K562 (cell line): Measurements from ENCODE around the gene OPA3. TPM values are rescaled to one million over a fixed set of nuclear protein-coding genes. Genes with fewer than 3 reads are reported as not detected.
A peak's percentile ranks its signal among the peaks of the same experiment; 100 is the strongest.

Experiments
- BCL6 ChIP-seq: fragments of 250-450 bp; sonication (Bioruptor Pico); IDR thresholded peaks from 2 replicates; pipeline ENCODE4 v1.4.0; 2020
- BRD4 ChIP-seq: fragments of 200-600 bp; sonication (generic); IDR thresholded peaks from 2 replicates; pipeline ENCODE4 v1.6.1; 2017; ENCODE audit warnings: inconsistent platforms
- CBFA2T3 ChIP-seq: fragments of 450-650 bp; IDR thresholded peaks from 2 replicates; pipeline ENCODE4 v1.6.1; 2017
- CBX8 ChIP-seq: fragments of 200-600 bp; sonication (generic); IDR thresholded peaks from 2 replicates; pipeline ENCODE4 v1.6.1; 2012; ENCODE audit warnings: borderline replicate concordance, mixed run types, low read depth, mild to moderate bottlenecking, moderate library complexity, mixed read lengths, low read length, control low read depth, inconsistent platforms; ENCODE audit not compliant: poor library complexity, severe bottlenecking; ENCODE audit errors: extremely low read depth
- CTCF ChIP-seq, 3 experiments: IDR thresholded peaks in 2 of 3; conservative IDR thresholded peaks in 1 of 3; 2 replicates each; pipeline ENCODE4 v1.5.1; 2011 to 2012; ENCODE audit warnings: low read length in 3 of 3, mild to moderate bottlenecking in 3 of 3, control low read depth in 2 of 3, improper control_type of control experiment in 1 of 3, inconsistent platforms in 1 of 3, low read depth in 1 of 3, mixed read lengths in 1 of 3, moderate library complexity in 1 of 3; ENCODE audit not compliant: insufficient read depth in 2 of 3
- GTF3C2 ChIP-seq: IDR thresholded peaks from 3 replicates; pipeline ENCODE4 v1.6.1; 2011; ENCODE audit warnings: borderline replicate concordance, mild to moderate bottlenecking, moderate library complexity; ENCODE audit not compliant: insufficient read length; ENCODE audit errors: extremely low read depth
- KAT2B ChIP-seq: IDR thresholded peaks from one replicate; pipeline ENCODE4 v1.6.1; 2012; ENCODE audit warnings: low read depth, mild to moderate bottlenecking, control low read depth, inconsistent platforms, low read length, moderate library complexity
- NCOA4 ChIP-seq: fragments of 450-650 bp; IDR thresholded peaks from 2 replicates; pipeline ENCODE4 v1.6.1; 2018; ENCODE audit warnings: mild to moderate bottlenecking; ENCODE audit not compliant: partially characterized antibody
- RB1 ChIP-seq: fragments of 450-650 bp; IDR thresholded peaks from 2 replicates; pipeline ENCODE4 v1.6.1; 2017; ENCODE audit warnings: low read depth, mild to moderate bottlenecking
- RBM14 ChIP-seq: fragments of 200-400 bp; formaldehyde crosslinking; IDR thresholded peaks from 2 replicates; pipeline ENCODE4 v1.6.1; 2018; ENCODE audit warnings: low read depth, mild to moderate bottlenecking, low read length, moderate library complexity, borderline replicate concordance; ENCODE audit not compliant: insufficient read depth
- RCOR1 ChIP-seq, 2 experiments: IDR thresholded peaks; 2 replicates each; pipeline ENCODE4 v1.6.1; 2012; ENCODE audit warnings: low read depth in 2 of 2, low read length in 2 of 2, borderline replicate concordance in 1 of 2, improper control_type of control experiment in 1 of 2
- SMC3 ChIP-seq: conservative IDR thresholded peaks from 2 replicates; pipeline ENCODE4 v1.6.1; 2011; ENCODE audit warnings: low read depth, low read length, improper control_type of control experiment; ENCODE audit not compliant: insufficient read depth
- SREBF2 ChIP-seq: sonication (generic); formaldehyde crosslinking; IDR thresholded peaks from 2 replicates; pipeline ENCODE4 v1.4.0; 2020; ENCODE audit warnings: mild to moderate bottlenecking, missing genetic modification reagents
- ZEB2 ChIP-seq: fragments of 450-650 bp; IDR thresholded peaks from 2 replicates; pipeline ENCODE4 v1.6.1; 2016
- ZHX1 ChIP-seq: fragments of 150-350 bp; conservative IDR thresholded peaks from 2 replicates; pipeline ENCODE4 v1.6.1; 2014; ENCODE audit warnings: low read length
- ZNF253 ChIP-seq: fragments of 250-450 bp; sonication (Bioruptor Pico); conservative IDR thresholded peaks from 2 replicates; pipeline ENCODE4 v1.6.1; 2021; ENCODE audit warnings: mild to moderate bottlenecking
- ZNF274 ChIP-seq: IDR thresholded peaks from 2 replicates; pipeline ENCODE4 v1.6.1; 2011; ENCODE audit warnings: low read depth, mild to moderate bottlenecking, low read length, moderate library complexity, borderline replicate concordance
- ZNF347 ChIP-seq: fragments of 450-650 bp; formaldehyde crosslinking; IDR thresholded peaks from 2 replicates; pipeline ENCODE4 v1.4.0; 2020; ENCODE audit warnings: low read depth, mild to moderate bottlenecking, moderate library complexity
- ZNF668 ChIP-seq: fragments of 250-450 bp; sonication (Bioruptor Pico); IDR thresholded peaks from 2 replicates; pipeline ENCODE4 v1.8.0; 2022; ENCODE audit warnings: mild to moderate bottlenecking, inconsistent platforms
- polyA plus RNA-seq, 8 experiments: library from polyadenylated mRNA; depleted of rRNA in 4 of 8; stranded (reverse) in 5 of 8; unstranded in 3 of 8; fragments of >200 nt; fragmentation: Nextera tagmentation in 2 of 8; fragmentation: Illumina TruSeq in 1 of 8; extraction: Ambion mirVana in 2 of 8; extraction: Trizol in 1 of 8; gene quantifications; 2 replicates each; pipeline versions ENCODE4 v1.2.1 to v1.2.3, GENCODE V29; 2011 to 2014; ENCODE audit warnings: inconsistent platforms in 1 of 8, missing spikeins in 1 of 8
- total RNA-seq, 7 experiments: library from RNA; depleted of rRNA in 6 of 7; stranded (reverse); fragments of >200 nt in 6 of 7; fragmentation: Illumina TruSeq in 2 of 7; extraction: Trizol in 2 of 7; gene quantifications; 2 replicates each; pipeline versions ENCODE4 v1.2.1 to v1.2.3, GENCODE V29; 2011 to 2021; ENCODE audit warnings: low replicate concordance in 1 of 7

OPA3 gene
- total and polyA plus RNA-seq, 9 of the 15 experiments (the other 6 are each of a cell fraction or from before 2014, with no cell fraction given) = 1.4 to 18.8 (median 9.0) TPM

- TF ChIP-seq RBM14 (no peak), NCOA4 (no peak), GTF3C2 (no peak), RCOR1 (IDR thresholded peaks at IDR 0.05; ENCODE audit: borderline replicate concordance in 1 of 2, low read depth in 2 of 2, low read length in 2 of 2) (no peak), KAT2B (no peak), BRD4 (no peak), ZEB2 (no peak), ZHX1 (no peak), SREBF2 (CRISPR knock-in tag) (no peak), SMC3 (peak; percentile 76), ZNF668 (CRISPR knock-in tag) (no peak), BCL6 (CRISPR knock-in tag) (no peak), ZNF274 (no peak), CBX8 (no peak), ZNF253 (CRISPR knock-in tag) (no peak), ZNF347 (CRISPR knock-in tag) (no peak), CBFA2T3 (no peak), CTCF (IDR thresholded peaks at IDR 0.05 in 2 of 3, conservative IDR thresholded peaks at IDR 0.05 in 1 of 3; ENCODE audit: insufficient read depth in 2 of 3, low read depth in 1 of 3, low read length in 3 of 3) (peak; percentile 86 to 96 (median 95)), RB1 (peak; percentile 30; the same call in 1 of the 2 replicates)
Measured at GRCh38 chr19:45523642-45524256, 60.9 kb downstream of the OPA3 start (continued).
